OCI-M2 (cell line): ENCODE results near the gene DEFB123.
"Not testable (repeated sequence)": the region's sequence is repeated elsewhere in the genome, so short reads cannot be mapped to it uniquely, and the experiment has no call there.

Experiments used
- DNase-seq: peaks from one replicate; lab custom pipeline; 2025; ENCODE audit not compliant: unreplicated experiment; lab: John Stamatoyannopoulos, UW

The DEFB123 gene, protein sequence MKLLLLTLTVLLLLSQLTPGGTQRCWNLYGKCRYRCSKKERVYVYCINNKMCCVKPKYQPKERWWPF

DNA sequence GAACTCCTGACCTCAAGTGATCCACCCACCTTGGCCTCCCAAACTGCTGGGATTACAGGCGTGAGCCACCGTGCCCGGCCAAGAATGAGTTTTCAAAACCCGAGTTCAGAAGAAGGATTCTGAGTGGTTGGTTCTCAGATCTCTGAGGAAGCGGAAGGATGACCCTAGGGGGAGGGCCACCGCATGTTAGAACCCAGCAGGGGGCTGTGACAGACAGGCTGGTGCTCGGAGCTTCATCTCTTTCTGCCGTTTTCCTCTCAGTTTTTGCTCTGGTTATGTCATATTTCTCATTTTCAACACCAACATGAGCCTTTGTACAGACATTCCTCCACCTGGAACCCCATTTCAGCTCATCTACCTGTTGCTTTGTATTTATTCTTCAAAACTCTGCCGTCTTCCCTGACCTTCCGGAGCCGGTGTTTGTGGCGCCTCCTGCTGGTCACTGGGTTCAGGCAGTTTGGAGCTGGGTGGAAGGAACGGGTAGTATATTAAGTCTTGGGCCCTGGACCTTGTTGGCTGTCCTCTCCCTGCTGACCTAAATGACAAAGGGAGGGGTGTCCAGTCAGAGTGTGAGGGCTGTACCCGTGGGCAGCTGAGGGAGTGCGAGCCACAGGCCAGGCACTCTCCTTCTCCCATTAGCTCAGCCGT is at the start of gene DEFB123:
Gene DEFB123 (plus strand): TSS at position 621 of the 648 bp plus-strand sequence. CDS start 67 bp downstream, outside the sequence.
- DNase-seq, result no peak

DNA sequence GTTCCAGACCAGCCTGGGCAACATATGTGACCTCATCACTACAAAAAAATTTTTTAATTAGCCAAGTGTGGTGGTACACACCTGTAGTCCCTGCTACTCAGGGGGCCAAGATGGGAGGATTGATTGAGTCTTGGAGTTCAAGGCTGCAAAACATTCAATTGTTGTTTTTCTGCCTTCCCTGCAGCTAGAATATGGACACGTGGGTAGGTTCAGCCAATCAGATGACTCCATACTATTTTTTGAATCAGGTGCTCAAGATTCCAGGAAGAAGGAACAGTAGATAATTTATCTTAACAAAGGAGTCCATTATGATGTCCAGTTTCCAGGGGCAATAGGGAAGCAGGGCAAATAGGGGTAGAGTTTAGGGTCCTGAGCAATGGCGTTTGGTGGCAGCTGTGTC is 47.6 kb upstream of the DEFB123 start:
- DNase-seq, result no peak

DNA sequence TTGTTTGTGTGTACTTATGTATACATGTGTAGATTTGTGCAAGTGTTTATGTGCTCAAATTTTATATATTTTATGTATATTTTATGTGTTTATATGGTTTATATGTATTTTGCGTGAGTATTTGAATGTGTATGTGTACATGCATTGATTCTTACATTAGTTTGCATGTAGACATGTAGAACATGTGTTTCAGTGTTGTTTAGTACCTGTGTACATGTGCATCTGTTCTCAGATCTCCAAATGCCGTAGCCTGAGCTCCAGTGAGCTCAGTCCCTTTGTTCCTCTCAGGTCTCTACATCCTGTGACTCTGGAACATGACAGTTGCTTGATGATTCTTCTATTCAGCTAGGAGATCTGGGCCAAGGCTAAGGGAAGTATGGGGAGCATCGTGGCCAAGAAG is 45.5 kb upstream of the DEFB123 start:
- DNase-seq, result no peak

DNA sequence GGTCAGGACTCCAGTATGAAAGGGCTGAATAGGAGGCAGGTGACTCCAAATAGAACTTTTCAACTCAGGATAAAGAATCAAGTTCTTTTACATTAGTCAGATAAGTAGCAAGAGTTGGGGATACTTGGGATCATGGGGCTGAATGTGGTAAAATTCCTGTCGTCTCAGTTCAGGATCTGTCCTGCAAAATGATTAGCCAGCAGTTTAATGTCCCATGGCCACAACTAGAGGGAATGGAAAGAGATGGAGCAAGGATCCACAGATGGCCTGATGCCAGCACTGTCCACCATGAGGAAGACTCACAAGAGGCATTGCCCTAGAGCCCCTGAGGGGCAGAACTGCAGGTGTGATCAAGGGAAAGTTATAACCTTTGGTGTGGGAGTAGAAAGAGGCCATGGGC is 36.5 kb upstream of the DEFB123 start:
- DNase-seq, result no peak

DNA sequence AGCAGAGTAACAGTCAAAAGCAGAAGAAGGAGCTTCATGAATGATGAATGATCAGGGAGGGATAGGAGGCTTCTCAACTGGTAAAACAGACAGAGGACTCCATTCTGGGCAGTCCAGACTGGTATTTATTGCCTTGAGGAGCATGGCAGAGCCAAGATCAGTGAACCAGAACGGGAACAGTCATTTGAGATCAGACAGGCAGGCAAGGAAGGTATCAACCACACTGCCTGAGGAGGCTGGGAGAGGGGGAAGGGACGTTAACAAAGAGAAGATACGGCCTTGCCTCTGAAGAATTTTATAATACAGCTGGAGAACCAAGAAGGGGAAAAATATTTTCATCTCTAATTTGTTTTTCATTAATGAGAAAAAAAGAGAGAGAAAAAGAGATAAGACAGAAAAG is 34.3 kb upstream of the DEFB123 start, which contains the start of gene DEFB121:
Gene DEFB121 (minus strand): TSS at position 101 of the 400 bp plus-strand sequence. CDS start 63 bp downstream, at position 38.
- DNase-seq, result no peak

DNA sequence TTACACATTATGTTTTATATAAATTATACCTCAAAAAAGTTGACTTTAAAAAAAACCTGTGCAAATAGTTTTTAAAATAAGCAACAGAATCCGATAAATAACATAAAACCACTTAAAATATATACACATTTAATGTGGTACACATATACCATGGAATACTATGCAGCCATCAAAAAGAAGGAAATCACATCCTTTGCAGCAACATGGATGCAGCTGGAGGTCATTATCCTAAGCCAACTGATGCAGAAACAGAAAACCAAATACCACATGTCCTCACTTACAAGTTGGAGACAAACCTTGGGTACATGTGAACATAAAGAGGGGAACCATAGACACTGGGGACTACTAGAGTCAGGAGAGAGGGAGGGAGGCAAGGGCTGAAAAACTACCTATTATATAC is 30.4 kb upstream of the DEFB123 start:
- DNase-seq, result no peak

DNA sequence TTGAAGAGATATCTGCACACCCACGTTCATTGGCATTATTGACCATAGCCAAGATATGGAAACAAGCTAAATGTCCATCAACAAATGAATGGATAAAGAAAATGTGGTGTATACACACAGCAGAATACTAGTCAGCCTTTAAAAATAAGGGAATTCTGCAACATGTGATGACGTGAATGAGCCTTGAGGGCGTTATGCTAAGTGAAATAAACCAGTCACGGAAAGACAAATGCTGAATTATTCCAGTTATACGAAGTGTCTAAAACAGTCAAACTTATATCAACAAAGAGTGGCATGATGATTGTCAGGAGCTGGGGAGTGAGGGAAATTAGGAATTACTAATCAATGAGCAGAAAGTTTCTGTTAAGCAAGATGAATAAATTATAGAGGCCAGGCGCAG is 26.1 kb upstream of the DEFB123 start:
- DNase-seq, result no peak

DNA sequence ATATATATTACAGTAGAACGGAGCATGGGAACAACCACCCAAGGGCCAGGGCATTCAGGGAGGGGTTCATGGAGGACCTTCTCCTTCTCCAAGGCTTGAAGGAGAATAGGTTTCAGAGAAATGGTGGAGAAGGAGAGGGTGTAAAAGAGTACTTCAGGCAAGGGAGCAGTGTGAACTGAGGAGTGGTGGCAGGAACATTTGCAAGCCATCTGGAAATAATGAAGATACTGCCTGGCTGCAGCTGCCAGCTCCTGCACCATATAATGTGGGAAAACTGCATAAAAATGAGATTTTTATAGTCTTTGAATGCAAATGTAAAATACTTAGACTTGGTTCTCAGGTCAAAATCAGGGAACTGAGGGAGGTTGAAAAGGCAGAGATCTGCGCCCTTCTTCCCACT is 24.8 kb upstream of the DEFB123 start:
- DNase-seq, result no peak

DNA sequence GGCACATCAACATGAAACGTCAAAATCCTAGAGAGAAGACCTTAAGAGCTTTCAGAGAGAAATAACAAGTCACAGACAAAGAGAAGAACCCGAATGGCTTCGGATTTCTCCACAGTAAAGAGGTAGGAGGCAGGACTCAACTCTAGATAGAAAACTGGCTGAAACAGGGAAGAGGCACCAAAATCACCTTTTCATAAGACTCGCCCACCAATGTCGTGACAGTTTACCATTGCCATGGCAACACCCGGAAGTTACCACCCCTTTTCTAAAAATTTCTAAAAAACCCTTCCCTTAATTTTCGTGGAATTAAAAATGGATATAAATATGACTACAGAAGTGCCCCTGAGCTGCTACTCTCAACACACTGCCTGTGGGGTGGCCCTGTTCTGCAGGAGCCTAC is 22.1 kb upstream of the DEFB123 start:
- no peak for DNase-seq

DNA sequence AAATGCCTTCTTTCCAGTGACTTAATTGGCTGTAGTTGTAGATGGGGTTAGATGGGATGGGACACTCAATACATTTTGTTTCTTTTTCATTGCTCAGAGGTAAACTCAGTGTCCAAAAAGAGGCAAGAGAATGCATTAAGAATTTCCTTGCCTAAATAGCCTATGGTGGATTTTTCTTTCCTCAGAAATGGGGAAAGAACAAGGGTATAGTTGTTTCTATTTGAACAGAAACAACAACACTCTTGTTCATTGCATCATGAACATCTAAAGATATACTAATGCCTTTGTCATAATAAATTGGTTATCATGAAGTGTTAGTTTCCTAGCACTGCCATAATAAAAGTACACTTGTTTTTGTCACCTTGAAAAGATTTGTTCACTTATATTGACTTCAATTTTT is 14.6 kb upstream of the DEFB123 start:
- no peak for DNase-seq

DNA sequence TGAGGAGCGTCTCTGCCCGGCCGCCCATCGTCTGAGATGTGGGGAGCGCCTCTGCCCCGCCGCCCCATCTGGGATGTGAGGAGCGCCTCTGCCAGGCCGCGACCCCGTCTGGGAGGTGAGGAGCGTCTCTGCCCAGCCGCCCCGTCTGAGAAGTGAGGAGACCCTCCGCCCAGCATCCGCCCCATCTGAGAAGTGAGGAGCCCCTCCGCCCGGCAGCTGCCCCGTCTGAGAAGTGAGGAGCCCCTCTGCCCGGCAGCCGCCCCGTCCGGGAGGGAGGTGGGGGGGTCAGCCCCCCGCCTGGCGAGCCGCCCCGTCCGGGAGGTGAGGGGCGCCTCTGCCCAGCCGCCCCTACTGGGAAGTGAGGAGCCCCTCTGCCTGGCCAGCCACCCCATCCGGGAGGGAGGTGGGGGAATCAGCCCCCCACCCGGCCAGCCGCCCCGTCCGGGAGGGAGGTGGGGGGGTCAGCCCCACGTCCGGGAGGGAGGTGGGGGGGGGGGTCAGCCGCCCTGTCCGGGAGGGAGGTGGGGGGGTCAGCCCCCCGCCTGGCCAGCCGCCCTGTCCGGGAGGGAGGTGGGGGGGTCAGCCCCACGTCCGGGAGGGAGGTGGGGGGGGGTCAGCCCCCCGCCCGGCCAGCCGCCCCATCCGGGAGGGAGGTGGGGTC is 13.4 kb upstream of the DEFB123 start:
- DNase-seq, result not testable (repeated sequence)

DNA sequence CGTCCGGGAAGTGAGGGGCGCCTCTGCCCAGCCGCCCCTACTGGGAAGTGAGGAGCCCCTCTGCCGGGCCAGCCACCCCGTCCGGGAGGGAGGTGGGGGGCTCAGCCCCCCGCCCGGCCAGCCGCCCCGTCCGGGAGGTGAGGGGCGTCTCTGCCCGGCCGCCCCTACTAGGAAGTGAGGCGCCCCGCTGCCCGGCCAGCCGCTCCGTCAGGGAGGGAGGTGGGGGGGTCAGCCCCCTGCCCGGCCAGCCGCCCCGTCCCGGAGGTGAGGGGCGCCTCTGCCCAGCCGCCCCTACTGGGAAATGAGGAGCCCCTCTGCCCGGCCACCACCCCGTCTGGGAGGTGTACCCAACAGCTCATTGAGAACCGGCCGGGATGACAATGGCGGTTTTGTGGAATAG is 12.9 kb upstream of the DEFB123 start:
- DNase-seq, result not testable (repeated sequence)

DNA sequence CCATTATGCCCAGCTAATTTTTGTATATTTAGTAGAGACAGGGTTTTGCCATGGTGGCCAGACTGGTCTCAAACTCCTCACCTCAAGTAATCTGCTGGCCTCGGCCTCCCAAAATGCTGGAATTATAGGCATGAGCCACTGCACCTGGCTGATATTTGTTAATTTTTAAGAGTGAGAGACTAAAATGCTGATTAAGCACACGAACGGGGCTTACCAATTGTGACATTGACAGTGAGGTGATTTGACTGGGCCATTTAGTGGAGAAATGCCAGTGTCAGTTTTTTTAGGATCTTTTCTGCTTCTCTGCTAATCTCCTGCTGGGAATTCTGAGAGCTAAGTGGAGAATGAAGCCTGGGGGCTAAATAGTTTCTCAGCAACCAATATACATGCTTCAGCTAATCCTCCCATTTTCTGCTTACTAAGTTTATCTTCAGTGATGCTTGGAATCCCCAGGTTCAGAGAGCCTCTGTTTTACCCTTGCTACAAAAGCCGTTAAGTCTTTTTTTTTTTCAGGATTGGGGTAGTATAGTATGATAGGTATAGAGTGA is 9.8 kb upstream of the DEFB123 start:
- no peak for DNase-seq

DNA sequence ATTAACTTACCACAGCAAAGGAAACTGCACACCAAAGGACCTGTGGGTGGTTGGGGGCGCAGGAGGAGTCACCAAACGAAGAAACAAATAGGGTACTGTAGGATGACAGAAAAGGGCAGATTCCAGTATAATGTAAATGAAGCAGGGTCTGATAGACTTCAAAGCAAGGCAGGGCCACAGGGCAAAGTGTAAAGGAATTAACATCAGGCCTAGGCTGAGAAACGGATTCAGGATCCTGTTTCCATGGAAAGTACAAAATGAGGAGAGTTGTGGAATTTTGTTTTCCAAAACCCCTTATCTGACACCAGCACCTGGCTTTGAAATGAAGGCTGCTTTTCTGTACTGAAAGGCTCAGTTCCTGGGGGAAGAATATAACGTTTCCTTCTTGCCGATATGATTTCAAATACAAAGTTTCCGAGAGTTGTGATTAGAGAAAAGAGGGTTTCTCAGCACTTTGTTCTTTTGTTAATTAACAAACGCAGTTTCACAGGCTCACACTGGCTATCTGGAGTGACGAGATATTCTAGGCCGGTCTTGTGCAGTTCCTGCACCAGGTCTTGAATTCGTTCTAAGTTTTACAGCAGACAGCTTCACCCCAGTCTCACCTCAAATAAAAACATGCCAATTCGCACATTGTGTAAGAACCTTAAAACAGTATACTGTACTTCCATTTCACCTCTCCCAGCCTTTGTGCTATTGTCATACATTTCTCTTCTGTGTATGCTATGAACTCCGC is 5.8 kb downstream of the DEFB123 start:
- DNase-seq, result no peak

DNA sequence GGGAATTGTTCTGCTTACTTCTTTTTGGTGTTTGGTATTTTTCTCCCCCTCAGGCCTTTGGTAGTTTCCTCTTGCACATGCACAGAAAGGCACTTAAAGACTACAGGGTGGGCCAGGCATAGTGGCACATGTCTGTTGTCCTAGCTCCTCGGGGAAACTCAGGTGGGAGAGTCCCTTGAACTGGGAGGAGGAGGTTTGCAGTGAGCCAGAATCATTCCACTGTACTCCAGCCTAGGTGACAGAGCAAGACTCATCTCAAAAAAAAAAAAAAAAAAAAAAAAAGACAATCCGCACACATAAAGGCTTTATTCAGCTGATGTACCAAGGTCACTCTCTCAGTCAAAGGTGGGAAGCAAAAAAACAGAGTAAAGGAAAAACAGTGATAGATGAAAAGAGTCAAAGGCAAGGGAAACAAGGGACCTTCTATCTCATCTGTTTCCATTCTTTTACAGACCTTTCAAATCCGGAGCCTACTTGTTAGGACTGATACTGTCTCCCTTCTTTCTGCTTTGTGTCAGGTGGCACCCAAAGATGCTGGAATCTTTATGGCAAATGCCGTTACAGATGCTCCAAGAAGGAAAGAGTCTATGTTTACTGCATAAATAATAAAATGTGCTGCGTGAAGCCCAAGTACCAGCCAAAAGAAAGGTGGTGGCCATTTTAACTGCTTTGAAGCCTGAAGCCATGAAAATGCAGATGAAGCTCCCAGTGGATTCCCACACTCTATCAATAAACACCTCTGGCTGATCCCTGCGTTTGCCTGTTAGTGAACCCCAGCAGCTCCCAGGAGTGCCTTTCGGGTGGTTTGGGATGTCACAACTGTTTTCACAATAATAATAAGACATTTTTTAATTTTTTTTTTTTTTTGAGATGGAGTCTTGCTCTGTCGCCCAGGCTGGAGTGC is 9.3 kb downstream of the DEFB123 start:
- no peak for DNase-seq

DNA sequence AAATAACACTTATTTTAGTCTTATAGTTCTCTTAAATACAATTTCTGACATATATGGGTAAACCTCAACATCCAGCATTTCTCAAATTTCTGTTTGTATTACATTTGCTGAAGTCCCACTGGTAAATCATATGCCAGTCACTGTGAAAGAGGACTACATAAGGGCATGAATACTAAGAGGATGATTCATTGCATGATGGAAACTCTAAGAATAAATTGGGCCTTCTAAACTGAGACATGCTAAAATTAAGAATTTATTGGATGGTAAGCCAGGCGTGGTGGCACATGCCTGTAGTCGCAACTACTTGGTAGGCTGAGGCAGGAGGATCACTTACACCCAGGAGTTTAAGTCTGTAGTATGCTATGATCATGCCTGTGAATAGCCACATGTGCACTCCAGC is 12.1 kb downstream of the DEFB123 start:
- no peak for DNase-seq

DNA sequence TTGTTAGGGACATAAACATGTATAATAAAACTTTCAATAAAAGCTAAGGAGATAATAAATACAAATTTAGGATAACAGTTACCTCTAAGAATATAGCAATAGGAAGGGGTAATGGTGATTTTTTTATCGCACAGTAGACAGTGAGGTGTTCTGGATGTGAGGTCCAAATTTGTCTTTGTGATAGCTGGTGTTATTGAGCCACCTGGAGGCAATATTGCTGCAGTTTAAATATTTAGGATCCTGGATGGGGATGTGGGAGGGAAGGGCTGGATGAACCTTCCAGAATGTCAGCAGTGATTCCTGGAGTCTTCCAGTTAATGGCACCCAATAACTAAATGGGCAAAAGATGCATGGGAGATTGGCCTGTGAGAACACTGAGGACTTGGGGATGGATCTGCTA is 13.9 kb downstream of the DEFB123 start:
- DNase-seq, result no peak

DNA sequence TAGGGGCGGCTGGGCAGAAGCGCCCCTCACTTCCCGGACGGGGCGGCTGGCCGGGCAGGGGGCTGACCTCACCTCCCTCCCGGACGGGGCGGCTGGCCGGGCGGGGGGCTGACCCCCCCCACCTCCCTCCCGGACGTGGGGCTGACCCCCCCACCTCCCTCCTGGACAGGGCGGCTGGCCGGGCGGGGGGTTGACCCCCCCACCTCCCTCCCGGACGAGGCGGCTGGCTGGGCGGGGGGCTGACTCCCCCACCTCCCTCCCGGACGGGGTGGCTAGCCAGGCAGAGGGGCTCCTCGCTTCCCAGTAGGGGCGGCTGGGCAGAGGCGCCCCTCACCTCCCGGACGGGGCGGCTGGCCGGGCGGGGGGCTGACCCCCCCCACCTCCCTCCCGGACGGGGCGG is 30.5 kb downstream of the DEFB123 start:
- not testable (repeated sequence) for DNase-seq

DNA sequence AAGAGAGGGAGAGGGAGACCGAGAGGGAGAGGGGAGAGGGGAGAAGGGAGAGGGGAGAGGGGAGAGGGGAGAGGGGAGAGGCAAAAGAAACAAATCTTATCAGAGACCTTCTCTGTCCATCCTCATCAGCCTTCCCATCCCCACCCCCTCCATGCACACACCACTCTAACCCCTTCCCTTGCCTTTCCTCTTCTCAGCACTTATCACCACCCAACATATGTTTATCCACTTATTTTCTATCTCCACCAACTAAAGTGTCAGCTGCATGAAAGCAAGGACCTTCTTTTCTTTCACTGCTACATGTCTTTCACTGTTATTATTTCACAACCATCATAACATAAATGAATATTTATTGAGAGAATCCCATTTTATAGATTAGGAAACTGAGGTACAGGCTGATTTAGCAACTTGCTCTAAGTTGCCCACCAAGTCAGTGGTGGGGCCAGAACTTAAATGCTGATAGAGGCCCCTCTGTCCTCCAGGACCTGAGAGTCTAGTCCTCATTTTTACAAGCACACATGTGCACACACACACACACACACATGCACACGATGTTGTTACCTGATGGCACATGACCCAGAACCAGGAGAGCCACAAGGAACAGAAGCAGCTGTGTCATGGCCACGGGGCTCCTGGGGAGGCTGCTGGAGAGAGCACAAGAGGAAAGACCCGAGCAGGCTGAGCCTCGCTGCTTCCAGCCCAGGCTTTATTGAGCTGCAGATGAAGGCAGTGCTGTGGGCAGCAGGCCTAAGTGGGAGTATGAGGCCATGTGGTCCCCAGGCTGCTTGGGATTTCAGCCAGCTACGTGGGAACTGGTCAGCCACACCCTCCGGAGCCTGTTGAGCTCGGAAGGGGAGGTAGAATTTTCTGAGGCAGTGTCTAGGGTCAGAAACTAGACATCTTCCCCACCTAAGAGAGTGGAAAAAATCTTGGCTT is 32.2 kb downstream of the DEFB123 start:
- no peak for DNase-seq
